ENCODE measurements around the gene DNAJA2. TPM values are rescaled to one million over a fixed set of nuclear protein-coding genes. Genes with fewer than 3 reads are reported as not detected.

Gene DNAJA2
- polyA plus RNA-seq, 2 of the 4 experiments (the other 2 are of a cell fraction) = 33.7 to 82.3 TPM

GRCh38 chr16:46975165-46975564 lies 1.7 kb upstream of the DNAJA2 start:
- ChIA-PET POLR2A (no interaction called here), CTCF (interaction anchor here (2.5 to 2.8 kb wide), 2 partner anchors 63 to 167 kb away, joined by 6 to 11 read pairs; no protein-coding TSS in a partner anchor)
- DNase-seq (ENCODE audit: low read depth in 1 of 2, low spot score in 1 of 2) (no peak), FAIRE-seq (no peak), ATAC-seq (no peak)
- Histone ChIP-seq H3K27ac (peak overlapping the region in 1 of 2 experiments; percentile 63; a peak in 4 of 6 replicates), H3K4me2 (no peak overlapping the region), H3K4me3 (no peak overlapping the region), H3K9me3 (no peaks in the 10 kb centered on the region), H3K4me1 (peaks cover 36% of the 10 kb centered on the region)
- no peak for TF ChIP-seq TP53 (CRISPR knock-in tag; IDR thresholded peaks at IDR 0.05)
- TF ChIP-seq HMGXB4 (CRISPR knock-in tag; IDR thresholded peaks at IDR 0.05; ENCODE audit: borderline replicate concordance) = no peak
- no peak for TF ChIP-seq FOXS1 (CRISPR knock-in tag; IDR thresholded peaks at IDR 0.05)
- TF ChIP-seq SMC3 (IDR thresholded peaks at IDR 0.05) = no peak
- TF ChIP-seq EP300 (IDR thresholded peaks at IDR 0.05) = no peak
- no peak for TF ChIP-seq MAFK (IDR thresholded peaks at IDR 0.05; ENCODE audit: partially characterized antibody)
- TF ChIP-seq REST (IDR thresholded peaks at IDR 0.05) = no peak
- no peak for TF ChIP-seq BHLHE40 (IDR thresholded peaks at IDR 0.05; ENCODE audit: low read depth, low read length)
- TF ChIP-seq MYC (IDR thresholded peaks at IDR 0.05; ENCODE audit: borderline replicate concordance, low read length) = no peak
- no peak for TF ChIP-seq CBX8 (IDR thresholded peaks at IDR 0.05)
- no peak for TF ChIP-seq MAX (IDR thresholded peaks at IDR 0.05)
- WGBS (ENCODE audit: missing lambda C conversion rate) = 96% methylated on average over 11 of the region's 11 CpGs

- no peak for TF ChIP-seq EHF (CRISPR knock-in tag; IDR thresholded peaks at IDR 0.05)
- no peak for TF ChIP-seq ZFP36 (IDR thresholded peaks at IDR 0.05; ENCODE audit: borderline replicate concordance, partially characterized antibody)
- peak; percentile 45; the same call in 1 of the 2 replicates for TF ChIP-seq MYC (IDR thresholded peaks at IDR 0.05; ENCODE audit: borderline replicate concordance, low read length)
- no peak for TF ChIP-seq ELK1 (IDR thresholded peaks at IDR 0.05; ENCODE audit: low read depth, low read length)
- DNase-seq (ENCODE audit: low read depth in 1 of 2, low spot score in 1 of 2) = peak; percentile 26 to 47
- 67% methylated on average over 6 of the region's 6 CpGs for WGBS (ENCODE audit: missing lambda C conversion rate)
- peak overlapping the region; percentile 94 for H3K4me3 ChIP-seq
- H3K4me1 ChIP-seq = peaks cover 41% of the 10 kb centered on the region
- H3K27ac ChIP-seq = peak overlapping the region; percentile 97 to 99
- H3K9me3 ChIP-seq = no peaks in the 10 kb centered on the region
- ATAC-seq = peak in 1 of 2 experiments; percentile 15; a peak in 3 of 6 replicates
- H3K4me2 ChIP-seq = peak overlapping the region; percentile 96
- no peak for FAIRE-seq
- ChIA-PET POLR2A (interaction anchor here (1.5 to 2.4 kb wide), 3 partner anchors 12 to 63 kb away, joined by 5 to 11 read pairs (median 6); no protein-coding TSS in a partner anchor), CTCF (interaction anchor here (0.9 to 2.8 kb wide), 5 partner anchors 15 to 1190 kb away, joined by 3 to 11 read pairs (median 5); no protein-coding TSS in a partner anchor)
These were observed 878 bp upstream of the DNAJA2 start for GRCh38 chr16:46974352-46974751.

- Histone ChIP-seq H3K4me1 (peaks cover 41% of the 10 kb centered on the region), H3K27ac (peak overlapping the region; percentile 97 to 99), H3K9me3 (no peaks in the 10 kb centered on the region), H3K4me2 (peak overlapping the region; percentile 96), H3K4me3 (peak overlapping the region; percentile 94)
- peak in 1 of 2 experiments; percentile 6; a peak in 1 of 6 replicates for ATAC-seq
- no peak for DNase-seq (ENCODE audit: low read depth in 1 of 2, low spot score in 1 of 2)
- WGBS (ENCODE audit: missing lambda C conversion rate) = 1% methylated on average over 14 of the region's 14 CpGs
- no peak for FAIRE-seq
- ChIA-PET POLR2A (interaction anchor here (1.5 to 2.4 kb wide), 3 partner anchors 12 to 64 kb away, joined by 5 to 11 read pairs (median 6); no protein-coding TSS in a partner anchor), CTCF (interaction anchor here (0.5 to 2.8 kb wide), 7 partner anchors 12 to 1191 kb away, joined by 3 to 11 read pairs (median 4); no protein-coding TSS in a partner anchor)
- TF ChIP-seq MAX (IDR thresholded peaks at IDR 0.05) (peak; percentile 1; the same call in 1 of the 2 replicates), CHD4 (IDR thresholded peaks at IDR 0.05; ENCODE audit: borderline replicate concordance) (no peak), HEYL (CRISPR knock-in tag; IDR thresholded peaks at IDR 0.05) (no peak), JUN (IDR thresholded peaks at IDR 0.05) (no peak), MAFK (IDR thresholded peaks at IDR 0.05; ENCODE audit: partially characterized antibody) (no peak), CTCF (IDR thresholded peaks at IDR 0.05) (peak; percentile 2; the same call in 1 of the 3 replicates), HOXA7 (CRISPR knock-in tag; IDR thresholded peaks at IDR 0.05) (0 out of 2 replicates have a peak, but pooled peaks have one; percentile 40), USF2 (IDR thresholded peaks at IDR 0.05) (no peak), HDAC2 (IDR thresholded peaks at IDR 0.05) (no peak), HES2 (IDR thresholded peaks at IDR 0.05) (no peak)
These were observed 486 bp upstream of the DNAJA2 start for GRCh38 chr16:46973996-46974324.
